Measurements from ENCODE around the gene TRIM66.

TRIM66 gene

DNA sequence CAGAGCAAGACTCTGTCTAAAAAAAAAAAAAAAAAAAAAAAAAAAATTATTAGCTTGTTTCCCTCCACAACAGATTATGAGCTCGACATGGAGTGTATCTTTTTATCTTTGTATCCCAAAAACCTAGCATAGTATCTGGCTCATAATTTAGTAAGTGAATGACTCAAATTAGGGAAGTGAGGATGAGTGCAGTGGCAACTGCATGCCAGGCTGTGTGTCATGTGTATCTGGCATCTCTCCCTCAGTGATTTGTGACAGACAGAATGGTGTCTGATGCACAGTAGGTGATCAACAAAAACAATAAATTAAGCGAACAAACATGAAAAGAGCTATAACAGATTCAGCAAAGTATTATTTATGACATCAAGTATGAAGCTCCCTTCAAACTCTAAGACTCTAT lies 95.7 kb downstream of the TRIM66 start:
- TF ChIP-seq SPI1 (IDR thresholded peaks at IDR 0.05; ENCODE audit: borderline replicate concordance, low read depth) (peak; percentile 82), GABPA (IDR thresholded peaks at IDR 0.05; ENCODE audit: low read depth) (no peak), POLR2AphosphoS5 (IDR thresholded peaks at IDR 0.05; ENCODE audit: low read depth) (no peak), REST (IDR thresholded peaks at IDR 0.05; ENCODE audit: insufficient replicate concordance, low read depth) (no peak)
- TF ChIP-seq, protein P1, sequence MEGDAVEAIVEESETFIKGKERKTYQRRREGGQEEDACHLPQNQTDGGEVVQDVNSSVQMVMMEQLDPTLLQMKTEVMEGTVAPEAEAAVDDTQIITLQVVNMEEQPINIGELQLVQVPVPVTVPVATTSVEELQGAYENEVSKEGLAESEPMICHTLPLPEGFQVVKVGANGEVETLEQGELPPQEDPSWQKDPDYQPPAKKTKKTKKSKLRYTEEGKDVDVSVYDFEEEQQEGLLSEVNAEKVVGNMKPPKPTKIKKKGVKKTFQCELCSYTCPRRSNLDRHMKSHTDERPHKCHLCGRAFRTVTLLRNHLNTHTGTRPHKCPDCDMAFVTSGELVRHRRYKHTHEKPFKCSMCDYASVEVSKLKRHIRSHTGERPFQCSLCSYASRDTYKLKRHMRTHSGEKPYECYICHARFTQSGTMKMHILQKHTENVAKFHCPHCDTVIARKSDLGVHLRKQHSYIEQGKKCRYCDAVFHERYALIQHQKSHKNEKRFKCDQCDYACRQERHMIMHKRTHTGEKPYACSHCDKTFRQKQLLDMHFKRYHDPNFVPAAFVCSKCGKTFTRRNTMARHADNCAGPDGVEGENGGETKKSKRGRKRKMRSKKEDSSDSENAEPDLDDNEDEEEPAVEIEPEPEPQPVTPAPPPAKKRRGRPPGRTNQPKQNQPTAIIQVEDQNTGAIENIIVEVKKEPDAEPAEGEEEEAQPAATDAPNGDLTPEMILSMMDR (IDR thresholded peaks at IDR 0.05; ENCODE audit: insufficient read depth, low read length) = no peak
- H3K27ac ChIP-seq (replicated peaks) = no peak overlapping the region
- no peak overlapping the region for H3K4me3 ChIP-seq (replicated peaks; ENCODE audit: insufficient read depth, low read length)
- DNase-seq (ENCODE audit: low read depth in 1 of 2, low spot score in 1 of 2) = no peak
- H3K27me3 ChIP-seq (ENCODE audit: insufficient read depth, poor library complexity, severe bottlenecking) = no peaks in the 10 kb centered on the region

- H3K27me3 ChIP-seq (ENCODE audit: insufficient read depth, poor library complexity, severe bottlenecking) = no peaks in the 10 kb centered on the region
- DNase-seq (ENCODE audit: low read depth in 1 of 2, low spot score in 1 of 2) = peak; percentile 12 to 73
- TF ChIP-seq, protein P1 (IDR thresholded peaks at IDR 0.05; ENCODE audit: insufficient read depth, low read length) = no peak
- peak; percentile 70; the same call in 1 of the 2 replicates for TF ChIP-seq SPI1 (IDR thresholded peaks at IDR 0.05; ENCODE audit: borderline replicate concordance, low read depth)
- no peak overlapping the region for H3K4me3 ChIP-seq (replicated peaks; ENCODE audit: insufficient read depth, low read length)
- H3K27ac ChIP-seq (replicated peaks) = no peak overlapping the region
Observed at GRCh38 chr11:8586184-8586583, 96.3 kb downstream of the TRIM66 start.

DNA sequence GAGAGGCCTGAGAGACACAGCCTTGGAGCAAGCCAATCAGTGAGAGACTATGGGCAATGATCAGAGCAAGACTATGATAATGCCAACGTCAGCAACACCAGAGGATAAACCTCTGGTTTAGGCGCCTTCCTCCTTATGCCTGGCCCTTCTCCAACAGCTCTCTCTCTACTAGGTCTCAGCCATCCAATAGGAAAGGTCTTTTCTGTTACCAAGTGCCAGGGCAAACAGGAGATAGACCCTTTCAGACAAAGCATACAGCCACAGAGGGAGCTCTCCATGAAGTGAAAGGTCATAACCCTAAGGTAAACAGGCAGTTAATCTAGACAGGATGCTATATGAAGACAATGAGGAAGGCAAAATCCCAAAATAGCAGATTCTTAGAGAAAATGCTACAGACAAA lies 98.0 kb downstream of the TRIM66 start:
- Histone ChIP-seq H3K27ac (replicated peaks) (no peak overlapping the region), H3K4me3 (replicated peaks; ENCODE audit: insufficient read depth, low read length) (no peak overlapping the region), H3K27me3 (ENCODE audit: insufficient read depth, poor library complexity, severe bottlenecking) (no peaks in the 10 kb centered on the region)
- TF ChIP-seq, protein P1 (IDR thresholded peaks at IDR 0.05; ENCODE audit: insufficient read depth, low read length) = no peak
- TF ChIP-seq POLR2AphosphoS5 (IDR thresholded peaks at IDR 0.05; ENCODE audit: low read depth) = no peak
- no peak for TF ChIP-seq REST (IDR thresholded peaks at IDR 0.05; ENCODE audit: insufficient replicate concordance, low read depth)
- TF ChIP-seq SPI1 (IDR thresholded peaks at IDR 0.05; ENCODE audit: borderline replicate concordance, low read depth) = no peak
- DNase-seq (ENCODE audit: low read depth in 1 of 2, low spot score in 1 of 2) = no peak

DNA sequence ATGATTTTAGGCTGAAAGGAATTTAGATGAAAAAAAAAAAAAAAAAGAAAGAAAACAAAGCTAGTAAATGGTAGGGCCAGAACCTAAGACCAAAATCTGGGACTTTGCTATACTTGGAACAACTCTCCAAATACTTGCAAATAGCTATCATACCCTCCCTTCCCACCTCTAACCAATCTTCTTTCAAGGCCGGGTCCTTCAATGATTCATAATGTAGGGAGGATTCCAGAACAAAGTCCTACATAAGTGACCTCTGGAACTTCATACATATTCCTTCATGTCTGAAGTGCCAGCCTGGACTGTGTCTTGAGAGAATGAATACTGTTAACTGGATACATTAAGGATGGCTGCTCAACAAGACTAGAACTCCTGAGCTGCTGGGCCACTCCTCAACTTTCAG lies 98.4 kb downstream of the TRIM66 start:
- Histone ChIP-seq H3K27ac (replicated peaks) (no peak overlapping the region), H3K4me3 (replicated peaks; ENCODE audit: insufficient read depth, low read length) (no peak overlapping the region), H3K27me3 (ENCODE audit: insufficient read depth, poor library complexity, severe bottlenecking) (no peaks in the 10 kb centered on the region)
- TF ChIP-seq, protein P1 (IDR thresholded peaks at IDR 0.05; ENCODE audit: insufficient read depth, low read length) = no peak
- TF ChIP-seq REST (IDR thresholded peaks at IDR 0.05; ENCODE audit: insufficient replicate concordance, low read depth) = no peak
- no peak for TF ChIP-seq GABPA (IDR thresholded peaks at IDR 0.05; ENCODE audit: low read depth)
- no peak for TF ChIP-seq POLR2AphosphoS5 (IDR thresholded peaks at IDR 0.05; ENCODE audit: low read depth)
- no peak for TF ChIP-seq SPI1 (IDR thresholded peaks at IDR 0.05; ENCODE audit: borderline replicate concordance, low read depth)
- no peak for DNase-seq (ENCODE audit: low read depth in 1 of 2, low spot score in 1 of 2)

Data from HL-60 (cell line).